CD14-positive monocyte (primary cell): Measurements from ENCODE around the gene OTOG. TPM values are rescaled to one million over a fixed set of nuclear protein-coding genes. Genes with fewer than 3 reads are reported as not detected.

Experiments used
- DNase-seq, 3 donors: peaks; one replicate each; pipeline ENCODE4 v3.0.0-alpha.2; 2011 to 2022
- H2AFZ ChIP-seq: 2 replicates; pipeline ENCODE4 v1.6.0; 2012; ENCODE audit warnings: mild to moderate bottlenecking, low read depth, low read length, inconsistent platforms; ENCODE audit not compliant: insufficient read depth, poor library complexity, severe bottlenecking
- H3K27ac ChIP-seq, 2 donors: 1 replicate in 1 of 2; 2 replicates in 1 of 2; pipeline ENCODE4 v1.5.1; 2012 to 2013; ENCODE audit warnings: low read length in 2 of 2, control low read depth in 1 of 2, inconsistent platforms in 1 of 2, low read depth in 1 of 2, mild to moderate bottlenecking in 1 of 2
- H3K27me3 ChIP-seq, 2 donors: one replicate each; pipeline versions ENCODE4 v1.6.0 to v1.6.1; 2011 to 2013; ENCODE audit warnings: low read length in 2 of 2; ENCODE audit not compliant: control insufficient read depth in 2 of 2, insufficient read depth in 2 of 2
- H3K36me3 ChIP-seq, 2 donors: replicated peaks in 1 of 2; 1 replicate in 1 of 2; 2 replicates in 1 of 2; pipeline versions ENCODE4 v1.5.1 to v1.6.1; 2012 to 2013; ENCODE audit warnings: low read length in 2 of 2, control low read depth in 1 of 2, inconsistent platforms in 1 of 2, mild to moderate bottlenecking in 1 of 2; ENCODE audit not compliant: insufficient read depth in 2 of 2, control insufficient read depth in 1 of 2
- H3K4me1 ChIP-seq, 2 donors: 1 replicate in 1 of 2; 2 replicates in 1 of 2; pipeline versions ENCODE4 v1.5.1 to v1.6.1; 2012 to 2013; ENCODE audit warnings: low read length in 2 of 2, control low read depth in 1 of 2, inconsistent platforms in 1 of 2, mild to moderate bottlenecking in 1 of 2, moderate library complexity in 1 of 2; ENCODE audit not compliant: insufficient read depth in 2 of 2, control insufficient read depth in 1 of 2
- H3K4me2 ChIP-seq: replicated peaks from 2 replicates; pipeline ENCODE3; 2012; ENCODE audit warnings: low read length, moderate library complexity, mild to moderate bottlenecking; ENCODE audit not compliant: poor library complexity, severe bottlenecking; ENCODE audit errors: extremely low read depth
- H3K4me3 ChIP-seq, 3 experiments: fragments of 200-600 bp in 1 of 3; sonication (generic) in 1 of 3; replicated peaks in 1 of 3; 1 replicate in 2 of 3; 2 replicates in 1 of 3; pipeline ENCODE4 v1.5.1; 2011 to 2013; ENCODE audit warnings: low read length in 3 of 3, mild to moderate bottlenecking in 3 of 3, control low read depth in 2 of 3, low read depth in 2 of 3, inconsistent platforms in 1 of 3, moderate library complexity in 1 of 3
- H3K79me2 ChIP-seq: 2 replicates; pipeline ENCODE4 v1.6.0; 2012; ENCODE audit warnings: mild to moderate bottlenecking, control low read depth, inconsistent platforms, low read length, moderate library complexity; ENCODE audit not compliant: insufficient read depth
- H3K9ac ChIP-seq: 2 replicates; pipeline ENCODE4 v1.6.0; 2017; ENCODE audit warnings: low read length, mild to moderate bottlenecking; ENCODE audit not compliant: insufficient read depth, poor library complexity, severe bottlenecking
- H3K9me3 ChIP-seq, 2 donors: replicated peaks in 1 of 2; 1 replicate in 1 of 2; 2 replicates in 1 of 2; pipeline versions ENCODE4 v1.5.1 to v1.6.1; 2012 to 2013; ENCODE audit warnings: low read length in 2 of 2, control low read depth in 1 of 2; ENCODE audit not compliant: control insufficient read depth in 1 of 2, insufficient read depth in 1 of 2
- H4K20me1 ChIP-seq: 2 replicates; pipeline ENCODE4 v1.6.0; 2012; ENCODE audit warnings: mild to moderate bottlenecking, low read length, control low read depth, moderate library complexity; ENCODE audit not compliant: insufficient read depth
- H3K27ac Mint-ChIP-seq, 7 donors: one replicate each; pipeline ENCODE4 v1.8.0; 2020; ENCODE audit warnings: mild to moderate bottlenecking in 7 of 7, mixed read lengths in 7 of 7, moderate library complexity in 6 of 7, inconsistent platforms in 2 of 7
- H3K27me3 Mint-ChIP-seq, 3 donors: one replicate each; pipeline ENCODE4 v1.8.0; 2021 to 2022; ENCODE audit warnings: low read depth in 3 of 3, mild to moderate bottlenecking in 3 of 3, mixed read lengths in 3 of 3, moderate library complexity in 3 of 3, inconsistent platforms in 1 of 3
- H3K36me3 Mint-ChIP-seq, 2 donors: one replicate each; pipeline ENCODE4 v1.8.0; 2020; ENCODE audit warnings: mixed read lengths in 2 of 2, inconsistent platforms in 1 of 2, mild to moderate bottlenecking in 1 of 2
- H3K4me1 Mint-ChIP-seq: one replicate; pipeline ENCODE4 v1.8.0; 2020; ENCODE audit warnings: mild to moderate bottlenecking, mixed read lengths
- H3K4me3 Mint-ChIP-seq, 2 donors: one replicate each; pipeline ENCODE4 v1.8.0; 2020; ENCODE audit warnings: mild to moderate bottlenecking in 2 of 2, mixed read lengths in 2 of 2, moderate library complexity in 1 of 2
- H3K9me3 Mint-ChIP-seq, 7 donors: one replicate each; pipeline ENCODE4 v1.8.0; 2020 to 2022; ENCODE audit warnings: mixed read lengths in 7 of 7, mild to moderate bottlenecking in 6 of 7, moderate library complexity in 6 of 7, inconsistent platforms in 2 of 7
- CTCF ChIP-seq: fragments of 200-600 bp; IDR thresholded peaks from one replicate; pipeline ENCODE4 v1.8.0; 2022; ENCODE audit warnings: antibody characterized with exemption, mild to moderate bottlenecking
- WGBS: methylation state at CpG from one replicate; pipeline ENCODE4 v1.1.5; 2013; ENCODE audit warnings: missing lambda C conversion rate; ENCODE audit not compliant: insufficient coverage; 5-methylcytosine and 5-hydroxymethylcytosine counted together
- intact Hi-C, 2 donors: fragments of 100-400 bp; cut with micrococcal nuclease; formaldehyde crosslinking; loops; one replicate each; pipeline versions ENCODE4 v1.15.0 to v1.15.1; 2023
- polyA plus RNA-seq, 3 donors: library from polyadenylated mRNA; depleted of rRNA in 1 of 3; unstranded in 2 of 3; stranded (reverse) in 1 of 3; fragments of 300-500 nt in 2 of 3; fragments of >200 nt in 1 of 3; fragmentation: Illumina TruSeq in 2 of 3; gene quantifications; 1 replicate in 2 of 3; 2 replicates in 1 of 3; pipeline ENCODE4 v1.2.3, GENCODE V29; 2012 to 2021

The OTOG gene
- polyA plus RNA-seq, 3 donors, result not detected

GRCh38 chr11:17639091-17639490 is 92.0 kb downstream of the OTOG start:
- WGBS, result no CpG with 5 or more reads among the region's 4 CpGs
- intact Hi-C loops, result no loop called here

GRCh38 chr11:17639781-17640180 is 92.7 kb downstream of the OTOG start:
- Mint-ChIP-seq H3K27me3 (peaks cover 0 to 5% (median 0%) of the 10 kb centered on the region in 3 donors), H3K27ac (no peak overlapping the region), H3K4me3 (no peak overlapping the region), H3K9me3 (no peaks in the 10 kb centered on the region), H3K36me3 (no peaks in the 10 kb centered on the region), H3K4me1 (no peaks in the 10 kb centered on the region)
- no peak for DNase-seq
- Histone ChIP-seq H3K9ac (no peak overlapping the region), H2AFZ (no peak overlapping the region), H3K4me1 (no peaks in the 10 kb centered on the region), H3K27me3 (no peaks in the 10 kb centered on the region), H4K20me1 (no peaks in the 10 kb centered on the region), H3K79me2 (no peaks in the 10 kb centered on the region), H3K27ac (no peak overlapping the region), H3K4me3 (no peak overlapping the region), H3K36me3 (no peaks in the 10 kb centered on the region), H3K9me3 (no peaks in the 10 kb centered on the region), H3K4me2 (no peak overlapping the region)
- 100% methylated on average over 1 of the region's 2 CpGs for WGBS
- intact Hi-C loops, result no loop called here
- no peak for TF ChIP-seq CTCF

More at GRCh38 chr11:17639091-17639490, 92.0 kb downstream of the OTOG start:
- Histone ChIP-seq H3K27me3 (no peaks in the 10 kb centered on the region), H4K20me1 (no peaks in the 10 kb centered on the region), H2AFZ (no peak overlapping the region), H3K9me3 (no peaks in the 10 kb centered on the region), H3K27ac (no peak overlapping the region), H3K4me1 (no peaks in the 10 kb centered on the region), H3K4me3 (no peak overlapping the region), H3K9ac (no peak overlapping the region), H3K4me2 (no peak overlapping the region), H3K79me2 (no peaks in the 10 kb centered on the region), H3K36me3 (no peaks in the 10 kb centered on the region)
- peaks cover 0 to 5% (median 0%) of the 10 kb centered on the region in 3 donors for H3K27me3 Mint-ChIP-seq
- H3K4me3 Mint-ChIP-seq, result no peak overlapping the region
- H3K9me3 Mint-ChIP-seq, result no peaks in the 10 kb centered on the region
- no peaks in the 10 kb centered on the region for H3K4me1 Mint-ChIP-seq
- TF ChIP-seq CTCF, result no peak
- H3K36me3 Mint-ChIP-seq, result no peaks in the 10 kb centered on the region
- no peak overlapping the region for H3K27ac Mint-ChIP-seq
- DNase-seq, result no peak
